ENCODE measurements around the gene ZNF462.

DNA sequence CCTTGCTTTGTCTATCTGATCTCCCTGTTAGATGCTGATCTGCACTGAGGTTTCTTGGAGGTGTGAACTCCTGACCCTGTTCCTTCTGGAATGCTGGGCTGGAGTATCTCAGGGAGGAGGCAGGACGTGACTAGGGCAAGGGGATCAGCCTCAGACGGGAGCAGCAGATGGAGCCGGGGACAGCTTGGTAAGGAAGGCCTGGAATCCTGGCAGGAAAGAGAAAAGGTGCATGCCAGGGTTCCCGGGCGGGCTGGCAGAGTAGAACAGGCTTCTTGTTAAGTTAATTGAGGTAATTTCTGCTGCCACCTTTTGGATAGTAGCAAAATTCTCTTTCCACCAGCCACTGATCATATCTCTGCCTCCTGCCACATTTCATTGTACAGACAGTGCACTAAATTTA is 180.9 kb downstream of the ZNF462 start:
- TF ChIP-seq CTCF (IDR thresholded peaks at IDR 0.05) (peak in 1 of 7 experiments; percentile 9), POLR2A (IDR thresholded peaks at IDR 0.05) (no peak)
